Measurements from ENCODE around the gene CYTH4. TPM values are rescaled to one million over a fixed set of nuclear protein-coding genes. Genes with fewer than 3 reads are reported as not detected.

The CYTH4 gene
- 0.06 TPM in 1 of 2 replicates, not detected in the other for total RNA-seq

GRCh38 chr22:37282385-37282677, at the start of gene CYTH4:
Gene CYTH4, plus strand, starts transcription at chr22:37282508. Its CDS starts 62 bp downstream, at chr22:37282570.

GRCh38 chr22:37244114-37244921, 38.0 kb upstream of the CYTH4 start, which contains the start of gene RAC2:
Gene RAC2, minus strand, starts transcription at chr22:37244269. Its CDS starts 121 bp downstream, at chr22:37244148.

Other genes starting within 250 kb of the CYTH4 start
- gene KCTD17, start 230.8 kb upstream of the CYTH4 start, total RNA-seq, result 13.9 and 23.8 TPM in 2 replicates
- not detected in 2 replicates for gene TMPRSS6, start 172.8 kb upstream of the CYTH4 start, total RNA-seq
- gene IL2RB, start 132.6 kb upstream of the CYTH4 start, total RNA-seq, result 0.19 and 1.5 TPM in 2 replicates
- gene C1QTNF6, start 94.3 kb upstream of the CYTH4 start, total RNA-seq, result 35.8 and 35.9 TPM in 2 replicates
- not detected in 2 replicates for gene SSTR3, start 70.0 kb upstream of the CYTH4 start, total RNA-seq
- gene RAC2, start 38.2 kb upstream of the CYTH4 start, total RNA-seq, result 54.1 and 55.0 TPM in 2 replicates
- gene ELFN2, start 145.0 kb downstream of the CYTH4 start, total RNA-seq, result 0.59 and 3.8 TPM in 2 replicates
- gene MFNG, start 203.9 kb downstream of the CYTH4 start, total RNA-seq, result 0.24 and 1.1 TPM in 2 replicates
- 4.1 and 5.6 TPM in 2 replicates for gene CARD10, start 236.9 kb downstream of the CYTH4 start, total RNA-seq